ENCODE data around the gene CD300LG.
"Not testable (repeated sequence)": the region's sequence is repeated elsewhere in the genome, so short reads cannot be mapped to it uniquely, and the experiment has no call there.

CD300LG gene

GRCh38 chr17:43879723-43880419, 32.9 kb downstream of the CD300LG start:
- no peak for DNase-seq (ENCODE audit: low read depth)

GRCh38 chr17:43880420-43880991, 33.5 kb downstream of the CD300LG start:
- peak; percentile 64 for DNase-seq (ENCODE audit: low read depth)

GRCh38 chr17:43881181-43881580, 34.2 kb downstream of the CD300LG start:
- no peak for DNase-seq (ENCODE audit: low read depth)

GRCh38 chr17:43881758-43882505, 35.0 kb downstream of the CD300LG start:
- DNase-seq (ENCODE audit: low read depth), result no peak

GRCh38 chr17:43882761-43883415, 35.9 kb downstream of the CD300LG start:
- DNase-seq (ENCODE audit: low read depth), result no peak

GRCh38 chr17:43888548-43888947, 41.6 kb downstream of the CD300LG start:
- DNase-seq (ENCODE audit: low read depth), result no peak

GRCh38 chr17:43890240-43890639, 43.3 kb downstream of the CD300LG start:
- DNase-seq (ENCODE audit: low read depth), result no peak

- DNase-seq (ENCODE audit: low read depth), result no peak
Observed at GRCh38 chr17:43891851-43892646, 45.1 kb downstream of the CD300LG start.

- DNase-seq (ENCODE audit: low read depth), result no peak
Observed at GRCh38 chr17:43892647-43892952, 45.6 kb downstream of the CD300LG start.

- not testable (repeated sequence) for DNase-seq (ENCODE audit: low read depth)
Observed at GRCh38 chr17:43894494-43894893, 47.5 kb downstream of the CD300LG start.

- no peak for DNase-seq (ENCODE audit: low read depth)
Observed at GRCh38 chr17:43897831-43898230, 50.9 kb downstream of the CD300LG start.

GRCh38 chr17:43898446-43898845, 51.5 kb downstream of the CD300LG start:
- DNase-seq (ENCODE audit: low read depth), result no peak

GRCh38 chr17:43900183-43900857, 53.3 kb downstream of the CD300LG start:
- DNase-seq (ENCODE audit: low read depth), result peak; percentile 93

GRCh38 chr17:43900858-43901754, 54.1 kb downstream of the CD300LG start:
- no peak for DNase-seq (ENCODE audit: low read depth)

- DNase-seq (ENCODE audit: low read depth), result no peak
Observed at GRCh38 chr17:43901861-43902589, 55.0 kb downstream of the CD300LG start.

GRCh38 chr17:43905400-43905984, 58.5 kb downstream of the CD300LG start:
- DNase-seq (ENCODE audit: low read depth), result no peak

GRCh38 chr17:43905985-43906852, 59.2 kb downstream of the CD300LG start:
- peak; percentile 75 for DNase-seq (ENCODE audit: low read depth)

GRCh38 chr17:43906951-43907424, 60.0 kb downstream of the CD300LG start:
- no peak for DNase-seq (ENCODE audit: low read depth)

Measured in ELR (cell line).